Esophagus muscularis mucosa (tissue), 4 donors: ENCODE results near the gene TGM6. TPM values are rescaled to one million over a fixed set of nuclear protein-coding genes. Genes with fewer than 3 reads are reported as not detected.
A peak's percentile ranks its signal among the peaks of the same experiment; 100 is the strongest.

Source experiments
- DNase-seq: peaks from one replicate; pipeline ENCODE4 v3.0.0-alpha.2; 2017; ENCODE audit errors: extremely low spot score
- H3K27ac ChIP-seq, 4 donors: fragments of 200-600 bp; sonication (generic); replicated peaks in 1 of 4; 1 replicate in 3 of 4; 2 replicates in 1 of 4; pipeline ENCODE4 v1.5.1; 2016 to 2019; ENCODE audit warnings: mild to moderate bottlenecking in 1 of 4
- H3K27me3 ChIP-seq, 4 donors: fragments of 200-600 bp; sonication (generic); one replicate each; pipeline versions ENCODE4 v1.5.1 to v1.6.0; 2016 to 2019
- H3K36me3 ChIP-seq, 4 donors: fragments of 200-600 bp; sonication (generic); one replicate each; pipeline ENCODE4 v1.5.1; 2016 to 2019
- H3K4me1 ChIP-seq, 4 donors: fragments of 200-600 bp; sonication (generic); one replicate each; pipeline ENCODE4 v1.5.1; 2016 to 2019
- H3K4me3 ChIP-seq, 4 donors: fragments of 200-600 bp; sonication (generic); 1 replicate in 2 of 4; 2 replicates in 2 of 4; pipeline ENCODE4 v1.5.1; 2016 to 2019; ENCODE audit warnings: mild to moderate bottlenecking in 4 of 4, moderate library complexity in 1 of 4
- H3K9me3 ChIP-seq, 4 donors: fragments of 200-600 bp; sonication (generic); 1 replicate in 3 of 4; 2 replicates in 1 of 4; pipeline ENCODE4 v1.5.1; 2016 to 2019
- EP300 ChIP-seq: sonication (generic); formaldehyde crosslinking; IDR thresholded peaks from one replicate; pipeline ENCODE4 v1.6.1; 2017; ENCODE audit warnings: antibody characterized with exemption
- POLR2A ChIP-seq: fragments of 450-650 bp; IDR thresholded peaks from one replicate; pipeline ENCODE4 v1.6.1; 2017; ENCODE audit warnings: antibody characterized with exemption, moderate library complexity, mild to moderate bottlenecking, low read depth
- POLR2AphosphoS5 ChIP-seq, 2 donors: sonication (generic); formaldehyde crosslinking; IDR thresholded peaks; one replicate each; pipeline ENCODE4 v1.6.1; 2017; ENCODE audit warnings: antibody characterized with exemption in 2 of 2
- WGBS: methylation state at CpG from one replicate; pipeline ENCODE4 v1.1.5; 2018; 5-methylcytosine and 5-hydroxymethylcytosine counted together
- intact Hi-C: fragments of 100-400 bp; cut with DNase I; formaldehyde crosslinking; loops from one replicate; pipeline ENCODE4 v1.15.1; 2023
- total RNA-seq, 4 donors: library from RNA; depleted of rRNA; stranded (reverse); fragments of >200 nt; gene quantifications; one replicate each; pipeline versions ENCODE4 v1.1.0 to v1.2.1, GENCODE V29; 2016
- TF ChIP-seq, protein P1 (sequence below), 3 experiments: fragments of 200-600 bp in 2 of 3; fragments of 450-650 bp in 1 of 3; sonication (generic) in 2 of 3; IDR thresholded peaks; one replicate each; pipeline ENCODE4 v1.5.1; 2017 to 2019; ENCODE audit warnings: antibody characterized with exemption in 3 of 3, mild to moderate bottlenecking in 2 of 3, moderate library complexity in 1 of 3

TGM6 gene
- total RNA-seq, 4 donors from 2014 or later, result not detected

GRCh38 chr20:2453792-2454191 is 73.1 kb downstream of the TGM6 start:
- H3K27me3 ChIP-seq, result no peaks in the 10 kb centered on the region
- no peaks in the 10 kb centered on the region for H3K9me3 ChIP-seq
- peaks cover 0 to 11% (median 1%) of the 10 kb centered on the region in 4 donors for H3K36me3 ChIP-seq
- peaks cover 0 to 7% (median 3%) of the 10 kb centered on the region in 4 donors for H3K4me1 ChIP-seq
- intact Hi-C loops, result loop anchor here (5.0 to 10.0 kb wide), 2 partner anchors 246 to 669 kb away; no protein-coding TSS in a partner anchor
- H3K27ac ChIP-seq, result no peak overlapping the region
- H3K4me3 ChIP-seq, result no peak overlapping the region
- TF ChIP-seq, protein P1, sequence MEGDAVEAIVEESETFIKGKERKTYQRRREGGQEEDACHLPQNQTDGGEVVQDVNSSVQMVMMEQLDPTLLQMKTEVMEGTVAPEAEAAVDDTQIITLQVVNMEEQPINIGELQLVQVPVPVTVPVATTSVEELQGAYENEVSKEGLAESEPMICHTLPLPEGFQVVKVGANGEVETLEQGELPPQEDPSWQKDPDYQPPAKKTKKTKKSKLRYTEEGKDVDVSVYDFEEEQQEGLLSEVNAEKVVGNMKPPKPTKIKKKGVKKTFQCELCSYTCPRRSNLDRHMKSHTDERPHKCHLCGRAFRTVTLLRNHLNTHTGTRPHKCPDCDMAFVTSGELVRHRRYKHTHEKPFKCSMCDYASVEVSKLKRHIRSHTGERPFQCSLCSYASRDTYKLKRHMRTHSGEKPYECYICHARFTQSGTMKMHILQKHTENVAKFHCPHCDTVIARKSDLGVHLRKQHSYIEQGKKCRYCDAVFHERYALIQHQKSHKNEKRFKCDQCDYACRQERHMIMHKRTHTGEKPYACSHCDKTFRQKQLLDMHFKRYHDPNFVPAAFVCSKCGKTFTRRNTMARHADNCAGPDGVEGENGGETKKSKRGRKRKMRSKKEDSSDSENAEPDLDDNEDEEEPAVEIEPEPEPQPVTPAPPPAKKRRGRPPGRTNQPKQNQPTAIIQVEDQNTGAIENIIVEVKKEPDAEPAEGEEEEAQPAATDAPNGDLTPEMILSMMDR (IDR thresholded peaks at IDR 0.05), result no peak
- TF ChIP-seq EP300 (no peak), POLR2A (no peak), POLR2AphosphoS5 (IDR thresholded peaks at IDR 0.05) (no peak)
- WGBS, result 89% methylated on average over 3 of the region's 3 CpGs
- DNase-seq, result peak; percentile 21

- TF ChIP-seq POLR2A (no peak), POLR2AphosphoS5 (IDR thresholded peaks at IDR 0.05) (no peak), EP300 (no peak)
- TF ChIP-seq, protein P1 (IDR thresholded peaks at IDR 0.05), result no peak
- peaks cover 10 to 33% (median 20%) of the 10 kb centered on the region in 4 donors for H3K36me3 ChIP-seq
- DNase-seq, result peak; percentile 24
- H3K9me3 ChIP-seq, result no peaks in the 10 kb centered on the region
- H3K27me3 ChIP-seq, result no peaks in the 10 kb centered on the region
- 77% methylated on average over 2 of the region's 2 CpGs for WGBS
- no peak overlapping the region for H3K4me3 ChIP-seq
- peaks cover 0 to 7% (median 3%) of the 10 kb centered on the region in 4 donors for H3K4me1 ChIP-seq
- no peak overlapping the region for H3K27ac ChIP-seq
- intact Hi-C loops, result loop anchor here (10.0 kb wide), 1 partner anchor 671 kb away; no protein-coding TSS in a partner anchor
Observed at GRCh38 chr20:2455771-2456497, 75.2 kb downstream of the TGM6 start.

GRCh38 chr20:2458919-2459499 is 78.3 kb downstream of the TGM6 start:
- Histone ChIP-seq H3K36me3 (peaks cover 41 to 63% (median 51%) of the 10 kb centered on the region in 4 donors), H3K27me3 (no peaks in the 10 kb centered on the region), H3K9me3 (no peaks in the 10 kb centered on the region), H3K27ac (no peak overlapping the region), H3K4me3 (no peak overlapping the region), H3K4me1 (peaks cover 0 to 7% (median 3%) of the 10 kb centered on the region in 4 donors)
- DNase-seq, result peak; percentile 10
- TF ChIP-seq, protein P1 (IDR thresholded peaks at IDR 0.05), result no peak
- TF ChIP-seq EP300, result no peak
- TF ChIP-seq POLR2A, result no peak
- no peak for TF ChIP-seq POLR2AphosphoS5 (IDR thresholded peaks at IDR 0.05)
- intact Hi-C loops, result loop anchor here (10.0 kb wide), 1 partner anchor 674 kb away; no protein-coding TSS in a partner anchor
- WGBS, result 92% methylated on average over 3 of the region's 3 CpGs

DNA sequence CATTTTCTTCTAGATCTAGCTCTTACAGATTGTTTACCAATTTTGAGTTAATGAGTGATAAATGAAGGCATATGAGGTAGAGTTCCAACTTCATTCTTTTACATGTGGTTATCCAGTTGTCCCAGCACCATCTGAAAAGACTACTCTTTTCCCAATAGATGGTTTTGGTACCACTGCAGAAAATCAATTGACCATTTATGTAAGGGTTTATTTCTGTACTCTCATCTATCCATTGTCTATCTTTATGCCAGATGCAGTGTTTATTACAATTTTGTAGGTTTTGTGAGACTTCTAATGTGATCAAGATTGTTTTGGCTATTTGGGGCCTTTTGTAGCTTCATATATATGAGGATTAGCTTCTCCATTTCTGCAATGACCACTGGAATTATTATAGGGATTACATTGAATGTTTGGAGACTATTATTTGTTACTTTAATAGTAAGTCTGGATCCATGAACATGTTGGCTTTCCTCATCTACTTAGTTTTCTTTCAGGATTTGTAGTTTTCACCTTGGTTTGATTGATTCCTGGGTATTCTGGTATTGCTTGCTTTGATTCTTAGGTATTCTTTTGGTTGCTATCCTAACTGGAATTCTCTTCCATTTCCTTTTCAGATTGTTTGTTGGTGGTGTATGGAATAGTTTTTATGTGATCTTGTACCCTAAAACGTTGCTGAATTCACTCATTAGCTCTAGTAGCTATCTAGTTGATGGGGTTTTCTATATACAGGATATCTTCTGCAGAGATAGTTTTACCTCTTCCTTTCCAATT is 79.5 kb downstream of the TGM6 start:
- Histone ChIP-seq H3K27me3 (no peaks in the 10 kb centered on the region), H3K4me1 (peaks cover 0 to 6% (median 0%) of the 10 kb centered on the region in 4 donors), H3K27ac (no peak overlapping the region), H3K9me3 (no peaks in the 10 kb centered on the region), H3K36me3 (peaks cover 52 to 75% (median 63%) of the 10 kb centered on the region in 4 donors), H3K4me3 (no peak overlapping the region)
- TF ChIP-seq POLR2AphosphoS5 (IDR thresholded peaks at IDR 0.05) (no peak), EP300 (no peak), POLR2A (no peak)
- TF ChIP-seq, protein P1 (IDR thresholded peaks at IDR 0.05), result no peak
- 69% methylated on average over 1 of the region's 1 CpG for WGBS
- intact Hi-C loops, result loop anchor here (10.0 kb wide), 2 partner anchors 675 to 995 kb away; partner anchors contain the start of gene NSFL1C
- no peak for DNase-seq
